ENCODE results near the gene CXorf38. TPM values are rescaled to one million over a fixed set of nuclear protein-coding genes. Genes with fewer than 3 reads are reported as not detected.

CXorf38 gene
- total and polyA plus RNA-seq, 5 donors from 2014 or later, result 26.0 to 36.9 (median 35.1) TPM

DNA sequence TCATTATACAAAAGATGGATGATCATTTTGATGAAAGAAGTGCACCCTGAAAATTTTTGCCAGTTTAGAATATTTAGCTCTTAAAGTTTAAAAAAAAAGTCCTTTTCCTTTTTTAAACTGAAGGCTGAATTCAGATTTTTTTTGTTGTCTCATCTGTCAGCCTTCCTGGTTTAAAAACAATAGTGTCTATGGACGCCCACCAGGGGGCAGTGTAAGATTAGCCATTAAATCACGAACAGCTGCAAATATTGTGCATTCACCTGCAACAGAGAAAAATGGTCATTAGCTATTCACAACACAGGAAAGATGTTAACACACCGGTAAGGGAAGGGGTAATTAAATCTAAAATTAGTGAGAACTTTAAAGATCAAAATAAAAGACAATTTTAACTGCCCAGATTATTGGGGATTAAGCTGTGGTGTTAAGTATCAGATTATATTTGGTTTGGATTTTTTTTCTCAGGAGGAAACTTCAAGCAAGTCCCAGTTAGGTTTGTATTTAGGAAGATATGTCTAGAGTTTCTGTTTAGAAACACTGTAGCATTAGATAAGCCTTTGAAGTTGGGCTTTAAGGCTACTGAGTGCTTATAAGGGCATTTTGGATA, 4.4 kb upstream of the CXorf38 start:
- peaks cover 6% of the 10 kb centered on the region for H3K4me1 ChIP-seq (ENCODE audit: control insufficient read depth, insufficient read depth, low read length, poor library complexity, severe bottlenecking)
- no peaks in the 10 kb centered on the region for H3K27me3 Mint-ChIP-seq
- no peak overlapping the region for H3K4me3 Mint-ChIP-seq
- peak overlapping the region; percentile 33 for H3K27ac ChIP-seq (ENCODE audit: insufficient read depth, low read length, poor library complexity, severe bottlenecking)
- H3K9me3 Mint-ChIP-seq, result peaks cover 0 to under 1% (median 0%) of the 10 kb centered on the region in 7 donors
- H3K9me3 ChIP-seq (ENCODE audit: control insufficient read depth in 2 of 2, low read length in 2 of 2), result no peaks in the 10 kb centered on the region
- peak; percentile 52 to 84 (median 81) for DNase-seq
- no peaks in the 10 kb centered on the region for H3K27me3 ChIP-seq (ENCODE audit: control insufficient read depth, insufficient read depth, low read length)
- H3K27ac Mint-ChIP-seq, result peak overlapping the region in 1 of 3 donors; percentile 7
- no peak for ATAC-seq (ENCODE audit: low read depth in 2 of 2)
- H3K36me3 Mint-ChIP-seq, result peaks cover 22% of the 10 kb centered on the region
- H3K4me3 ChIP-seq (ENCODE audit: low read depth, low read length), result no peak overlapping the region
- peaks cover 20% of the 10 kb centered on the region for H3K36me3 ChIP-seq (ENCODE audit: control insufficient read depth, insufficient read depth, low read length)
- peaks cover 2 to 11% (median 7%) of the 10 kb centered on the region in 4 donors for H3K4me1 Mint-ChIP-seq

DNA sequence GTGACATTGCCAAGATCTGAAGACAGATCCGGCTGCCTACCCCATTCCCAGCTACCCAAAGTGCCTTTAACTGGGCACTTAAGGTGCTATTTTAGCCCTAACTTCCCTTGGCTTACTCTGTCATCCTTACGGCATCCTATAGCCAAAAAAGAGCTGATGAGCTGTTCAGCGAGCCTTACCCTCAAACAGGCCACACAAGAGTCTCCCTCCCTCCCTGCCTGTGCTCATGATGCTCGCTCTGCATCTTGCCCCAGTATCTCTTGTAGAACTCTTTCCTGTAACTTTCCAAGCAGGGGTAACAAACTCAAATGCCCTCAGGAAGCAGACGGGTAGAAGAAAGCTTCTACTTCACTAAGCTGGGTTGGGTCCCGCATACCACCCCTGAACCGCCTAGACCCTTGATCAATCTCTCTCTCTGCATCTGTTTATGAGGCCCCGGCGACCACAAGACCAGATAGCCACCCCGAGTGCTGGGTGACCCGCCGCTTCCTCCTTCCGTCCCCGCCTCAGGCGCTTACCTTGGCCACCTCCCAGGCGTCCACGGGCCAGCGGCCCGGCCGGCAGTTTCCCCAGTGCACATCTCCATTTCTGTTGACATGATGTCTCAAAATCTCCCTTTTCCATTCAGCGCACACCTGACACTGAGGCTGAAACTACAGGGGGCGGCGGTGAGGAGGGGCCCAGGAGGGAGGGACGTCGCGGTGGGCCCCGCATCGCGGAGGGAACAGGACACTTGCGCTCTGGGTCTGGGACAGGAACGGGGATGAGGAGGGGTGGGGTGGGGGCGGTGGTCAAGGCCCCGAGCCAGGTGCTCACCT, 663 bp downstream of the CXorf38 start:
- DNase-seq, result peak; percentile 7 to 44 (median 23)
- H3K4me1 Mint-ChIP-seq, result peaks cover 14 to 48% (median 21%) of the 10 kb centered on the region in 4 donors

DNA sequence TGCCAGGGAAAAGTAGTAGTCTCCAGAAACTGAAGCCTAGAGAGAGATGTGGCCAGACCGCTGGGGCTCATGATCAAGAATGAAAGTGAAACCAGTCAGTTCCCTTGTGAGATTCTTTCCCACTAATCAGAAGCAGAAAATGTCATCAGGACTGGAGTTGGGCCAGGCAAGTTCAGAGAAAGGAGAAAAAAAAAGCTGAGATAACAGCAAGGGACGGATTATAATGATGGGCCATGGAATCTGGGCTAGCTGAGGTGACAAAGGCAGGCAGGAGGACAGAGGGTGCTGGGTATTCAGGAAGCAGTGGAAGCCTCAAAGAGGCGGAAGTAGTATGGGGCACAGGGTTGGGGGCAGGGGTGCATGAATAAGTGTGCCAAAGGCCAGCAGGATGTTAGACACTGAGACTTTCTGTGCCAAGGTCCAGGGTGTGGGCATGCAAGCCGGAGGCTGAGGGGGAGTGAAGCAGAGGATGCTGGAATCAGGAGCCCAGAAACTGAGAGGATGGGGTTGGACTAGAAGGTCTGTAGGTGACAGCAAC, 2.5 kb downstream of the CXorf38 start:
- peak; percentile 69 to 76 for ATAC-seq (ENCODE audit: low read depth in 2 of 2)
- no peaks in the 10 kb centered on the region for H3K9me3 ChIP-seq (ENCODE audit: control insufficient read depth in 2 of 2, low read length in 2 of 2)

More for the DNA sequence above, 663 bp downstream of the CXorf38 start:
- peak overlapping the region; percentile 92 for H3K4me3 ChIP-seq (ENCODE audit: low read depth, low read length)
- peaks cover 0 to 2% (median 0%) of the 10 kb centered on the region in 7 donors for H3K9me3 Mint-ChIP-seq
- no peaks in the 10 kb centered on the region for H3K27me3 ChIP-seq (ENCODE audit: control insufficient read depth, insufficient read depth, low read length)
- peak; percentile 7 to 13 for ATAC-seq (ENCODE audit: low read depth in 2 of 2)
- peak overlapping the region; percentile 72 to 98 (median 96) for H3K27ac Mint-ChIP-seq
- H3K4me1 ChIP-seq (ENCODE audit: control insufficient read depth, insufficient read depth, low read length, poor library complexity, severe bottlenecking), result peaks cover 26% of the 10 kb centered on the region
- H3K4me3 Mint-ChIP-seq, result peak overlapping the region; percentile 97 to 98 (median 98)
- H3K9me3 ChIP-seq (ENCODE audit: control insufficient read depth in 2 of 2, low read length in 2 of 2), result no peaks in the 10 kb centered on the region
- no peaks in the 10 kb centered on the region for H3K27me3 Mint-ChIP-seq
- H3K36me3 Mint-ChIP-seq, result peaks cover 15% of the 10 kb centered on the region
- peaks cover 3% of the 10 kb centered on the region for H3K36me3 ChIP-seq (ENCODE audit: control insufficient read depth, insufficient read depth, low read length)
- H3K27ac ChIP-seq (ENCODE audit: insufficient read depth, low read length, poor library complexity, severe bottlenecking), result peak overlapping the region; percentile 89

GRCh38 chrX:40644176-40644575, 3.2 kb downstream of the CXorf38 start:
- Mint-ChIP-seq H3K27me3 (no peaks in the 10 kb centered on the region), H3K4me1 (peaks cover 11 to 65% (median 21%) of the 10 kb centered on the region in 4 donors), H3K9me3 (peaks cover 0 to 2% (median 0%) of the 10 kb centered on the region in 7 donors), H3K4me3 (peak overlapping the region; percentile 91 to 98 (median 94)), H3K27ac (peak overlapping the region; percentile 12 to 93 (median 92)), H3K36me3 (peaks cover 26% of the 10 kb centered on the region)
- H3K36me3 ChIP-seq (ENCODE audit: control insufficient read depth, insufficient read depth, low read length), result peaks cover 18% of the 10 kb centered on the region
- DNase-seq (no peak), ATAC-seq (ENCODE audit: low read depth in 2 of 2) (no peak)
- H3K27me3 ChIP-seq (ENCODE audit: control insufficient read depth, insufficient read depth, low read length), result no peaks in the 10 kb centered on the region
- peak overlapping the region; percentile 75 for H3K4me3 ChIP-seq (ENCODE audit: low read depth, low read length)
- H3K27ac ChIP-seq (ENCODE audit: insufficient read depth, low read length, poor library complexity, severe bottlenecking), result peak overlapping the region; percentile 85
- H3K4me1 ChIP-seq (ENCODE audit: control insufficient read depth, insufficient read depth, low read length, poor library complexity, severe bottlenecking), result peaks cover 26% of the 10 kb centered on the region
- H3K9me3 ChIP-seq (ENCODE audit: control insufficient read depth in 2 of 2, low read length in 2 of 2), result no peaks in the 10 kb centered on the region

More for the DNA sequence above, 2.5 kb downstream of the CXorf38 start:
- H3K27ac ChIP-seq (ENCODE audit: insufficient read depth, low read length, poor library complexity, severe bottlenecking), result peak overlapping the region; percentile 85
- Mint-ChIP-seq H3K27ac (peak overlapping the region; percentile 92 to 96 (median 94)), H3K4me1 (peaks cover 11 to 60% (median 19%) of the 10 kb centered on the region in 4 donors), H3K36me3 (peaks cover 20% of the 10 kb centered on the region), H3K27me3 (no peaks in the 10 kb centered on the region), H3K9me3 (peaks cover 0 to 2% (median 0%) of the 10 kb centered on the region in 7 donors), H3K4me3 (peak overlapping the region; percentile 91 to 98 (median 94))
- DNase-seq, result peak; percentile 26 to 86 (median 70)
- peaks cover 12% of the 10 kb centered on the region for H3K36me3 ChIP-seq (ENCODE audit: control insufficient read depth, insufficient read depth, low read length)
- H3K4me1 ChIP-seq (ENCODE audit: control insufficient read depth, insufficient read depth, low read length, poor library complexity, severe bottlenecking), result peaks cover 26% of the 10 kb centered on the region
- peak overlapping the region; percentile 75 for H3K4me3 ChIP-seq (ENCODE audit: low read depth, low read length)
- H3K27me3 ChIP-seq (ENCODE audit: control insufficient read depth, insufficient read depth, low read length), result no peaks in the 10 kb centered on the region

DNA sequence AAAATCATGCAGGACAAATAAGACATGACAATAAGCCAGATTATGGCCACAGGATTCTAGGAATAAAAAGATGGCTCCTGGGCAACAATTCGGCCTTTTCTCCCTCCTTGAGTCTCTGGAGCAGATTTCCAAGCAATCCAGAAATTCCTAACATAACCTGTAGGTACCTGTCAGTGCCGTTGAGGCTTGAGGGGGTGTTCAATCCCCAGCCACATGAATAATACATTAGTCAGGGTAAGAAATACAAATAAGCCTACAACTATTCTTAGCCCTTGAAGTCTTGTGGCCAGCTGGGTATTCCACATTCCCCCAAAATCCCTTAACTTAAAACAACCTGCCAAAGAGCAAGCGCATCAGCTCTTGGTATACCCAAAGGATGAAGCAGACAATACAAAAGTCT, 9.7 kb downstream of the CXorf38 start:
- DNase-seq, result no peak
- no peaks in the 10 kb centered on the region for H3K27me3 Mint-ChIP-seq
- peaks cover 80% of the 10 kb centered on the region for H3K36me3 ChIP-seq (ENCODE audit: control insufficient read depth, insufficient read depth, low read length)
- no peaks in the 10 kb centered on the region for H3K27me3 ChIP-seq (ENCODE audit: control insufficient read depth, insufficient read depth, low read length)
- H3K36me3 Mint-ChIP-seq, result peaks cover 72% of the 10 kb centered on the region
- no peak overlapping the region for H3K4me3 ChIP-seq (ENCODE audit: low read depth, low read length)
- no peak overlapping the region for H3K4me3 Mint-ChIP-seq
- no peaks in the 10 kb centered on the region for H3K9me3 ChIP-seq (ENCODE audit: control insufficient read depth in 2 of 2, low read length in 2 of 2)
- no peaks in the 10 kb centered on the region for H3K9me3 Mint-ChIP-seq
- H3K27ac ChIP-seq (ENCODE audit: insufficient read depth, low read length, poor library complexity, severe bottlenecking), result no peak overlapping the region
- no peaks in the 10 kb centered on the region for H3K4me1 ChIP-seq (ENCODE audit: control insufficient read depth, insufficient read depth, low read length, poor library complexity, severe bottlenecking)
- ATAC-seq (ENCODE audit: low read depth in 2 of 2), result no peak
- no peak overlapping the region for H3K27ac Mint-ChIP-seq
- peaks cover 0 to 60% (median 16%) of the 10 kb centered on the region in 4 donors for H3K4me1 Mint-ChIP-seq

GRCh38 chrX:40632199-40632598, 15.2 kb downstream of the CXorf38 start:
- no peaks in the 10 kb centered on the region for H3K9me3 Mint-ChIP-seq
- H3K27ac ChIP-seq (ENCODE audit: insufficient read depth, low read length, poor library complexity, severe bottlenecking), result no peak overlapping the region
- no peak overlapping the region for H3K4me3 Mint-ChIP-seq
- H3K4me3 ChIP-seq (ENCODE audit: low read depth, low read length), result no peak overlapping the region
- H3K4me1 ChIP-seq (ENCODE audit: control insufficient read depth, insufficient read depth, low read length, poor library complexity, severe bottlenecking), result no peaks in the 10 kb centered on the region
- DNase-seq, result no peak
- H3K27ac Mint-ChIP-seq, result no peak overlapping the region
- no peaks in the 10 kb centered on the region for H3K27me3 ChIP-seq (ENCODE audit: control insufficient read depth, insufficient read depth, low read length)
- H3K4me1 Mint-ChIP-seq, result peaks cover 0 to 23% (median 7%) of the 10 kb centered on the region in 4 donors
- no peaks in the 10 kb centered on the region for H3K9me3 ChIP-seq (ENCODE audit: control insufficient read depth in 2 of 2, low read length in 2 of 2)
- H3K36me3 ChIP-seq (ENCODE audit: control insufficient read depth, insufficient read depth, low read length), result peaks cover 79% of the 10 kb centered on the region
- ATAC-seq (ENCODE audit: low read depth in 2 of 2), result no peak
- H3K27me3 Mint-ChIP-seq, result no peaks in the 10 kb centered on the region
- H3K36me3 Mint-ChIP-seq, result peaks cover 68% of the 10 kb centered on the region

DNA sequence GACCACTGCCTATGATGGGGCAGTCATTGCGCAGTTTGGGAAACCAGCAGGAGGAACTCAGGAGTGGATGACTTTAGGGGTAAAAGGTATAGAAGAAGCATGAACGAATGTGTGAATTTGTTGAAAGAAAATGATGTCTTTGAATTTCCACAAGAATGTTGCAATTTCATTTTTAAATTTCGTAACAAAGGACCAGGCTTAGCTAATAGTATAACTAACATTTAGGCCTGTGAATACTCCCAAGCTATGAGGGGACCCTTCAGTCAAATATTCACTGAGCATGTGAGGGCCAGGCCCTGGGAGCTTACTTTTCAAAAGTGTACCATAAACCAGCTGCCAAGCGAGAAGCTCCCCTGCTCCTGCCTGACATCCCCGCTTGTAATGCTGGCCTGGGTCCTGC, 18.9 kb downstream of the CXorf38 start:
- Histone ChIP-seq H3K4me1 (ENCODE audit: control insufficient read depth, insufficient read depth, low read length, poor library complexity, severe bottlenecking) (no peaks in the 10 kb centered on the region), H3K4me3 (ENCODE audit: low read depth, low read length) (no peak overlapping the region), H3K27ac (ENCODE audit: insufficient read depth, low read length, poor library complexity, severe bottlenecking) (no peak overlapping the region), H3K36me3 (ENCODE audit: control insufficient read depth, insufficient read depth, low read length) (peaks cover 45% of the 10 kb centered on the region), H3K27me3 (ENCODE audit: control insufficient read depth, insufficient read depth, low read length) (no peaks in the 10 kb centered on the region), H3K9me3 (ENCODE audit: control insufficient read depth in 2 of 2, low read length in 2 of 2) (no peaks in the 10 kb centered on the region)
- Mint-ChIP-seq H3K4me3 (no peak overlapping the region), H3K9me3 (peaks cover 0 to 1% (median 0%) of the 10 kb centered on the region in 7 donors), H3K36me3 (peaks cover 42% of the 10 kb centered on the region), H3K27ac (no peak overlapping the region), H3K4me1 (peaks cover 0 to 6% (median 3%) of the 10 kb centered on the region in 4 donors), H3K27me3 (no peaks in the 10 kb centered on the region)
- ATAC-seq (ENCODE audit: low read depth in 2 of 2), result no peak
- DNase-seq, result no peak
